ENCODE measurements around the gene IFNL1.
"Not testable (repeated sequence)": the region's sequence is repeated elsewhere in the genome, so short reads cannot be mapped to it uniquely, and the experiment has no call there.

- TF ChIP-seq CTCF, POLR2AphosphoS5 (IDR thresholded peaks at IDR 0.05): not testable (repeated sequence)
Observed at GRCh38 chr19:39309305-39309670, 13.1 kb downstream of the IFNL1 start.

All from prostate gland (tissue), 2 donors.